ENCODE results near the gene MANSC1.

The MANSC1 gene

DNA sequence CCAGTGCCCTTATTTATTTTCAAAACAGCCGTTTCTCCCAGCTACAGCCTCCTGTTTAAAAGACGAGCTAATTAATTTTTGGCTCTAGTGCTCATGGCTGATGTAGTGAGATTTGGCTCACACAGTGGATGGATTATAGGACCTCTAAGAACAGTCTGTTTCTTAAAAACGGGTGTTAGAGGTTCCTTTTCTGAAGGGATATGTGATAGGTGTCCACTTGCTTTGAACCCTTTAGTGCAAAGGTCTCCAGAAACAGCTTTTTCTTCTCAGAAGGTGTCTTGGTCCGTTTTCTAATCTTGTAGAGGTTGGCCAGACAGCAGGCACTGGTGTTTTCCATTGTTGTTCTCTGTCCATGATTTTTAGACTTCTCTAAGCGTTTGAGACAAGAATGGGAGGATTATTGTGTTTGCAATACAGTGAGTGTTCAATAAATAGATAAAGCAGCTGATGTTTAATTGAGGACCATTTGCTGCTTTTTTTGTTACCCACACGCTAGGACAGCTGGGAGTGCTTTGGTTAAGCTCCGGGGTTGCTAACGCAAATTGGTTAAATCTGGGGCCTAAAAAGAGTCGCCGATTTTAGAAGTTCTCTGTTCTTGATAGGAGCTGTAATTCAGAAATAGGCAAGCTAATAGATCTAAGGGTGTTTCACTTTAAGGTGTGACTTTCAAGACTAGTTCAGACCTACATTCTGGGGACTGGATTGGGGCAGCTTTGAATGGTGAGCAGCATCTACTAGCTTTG, 7.8 kb upstream of the MANSC1 start (continued):
- TF ChIP-seq, protein P1, sequence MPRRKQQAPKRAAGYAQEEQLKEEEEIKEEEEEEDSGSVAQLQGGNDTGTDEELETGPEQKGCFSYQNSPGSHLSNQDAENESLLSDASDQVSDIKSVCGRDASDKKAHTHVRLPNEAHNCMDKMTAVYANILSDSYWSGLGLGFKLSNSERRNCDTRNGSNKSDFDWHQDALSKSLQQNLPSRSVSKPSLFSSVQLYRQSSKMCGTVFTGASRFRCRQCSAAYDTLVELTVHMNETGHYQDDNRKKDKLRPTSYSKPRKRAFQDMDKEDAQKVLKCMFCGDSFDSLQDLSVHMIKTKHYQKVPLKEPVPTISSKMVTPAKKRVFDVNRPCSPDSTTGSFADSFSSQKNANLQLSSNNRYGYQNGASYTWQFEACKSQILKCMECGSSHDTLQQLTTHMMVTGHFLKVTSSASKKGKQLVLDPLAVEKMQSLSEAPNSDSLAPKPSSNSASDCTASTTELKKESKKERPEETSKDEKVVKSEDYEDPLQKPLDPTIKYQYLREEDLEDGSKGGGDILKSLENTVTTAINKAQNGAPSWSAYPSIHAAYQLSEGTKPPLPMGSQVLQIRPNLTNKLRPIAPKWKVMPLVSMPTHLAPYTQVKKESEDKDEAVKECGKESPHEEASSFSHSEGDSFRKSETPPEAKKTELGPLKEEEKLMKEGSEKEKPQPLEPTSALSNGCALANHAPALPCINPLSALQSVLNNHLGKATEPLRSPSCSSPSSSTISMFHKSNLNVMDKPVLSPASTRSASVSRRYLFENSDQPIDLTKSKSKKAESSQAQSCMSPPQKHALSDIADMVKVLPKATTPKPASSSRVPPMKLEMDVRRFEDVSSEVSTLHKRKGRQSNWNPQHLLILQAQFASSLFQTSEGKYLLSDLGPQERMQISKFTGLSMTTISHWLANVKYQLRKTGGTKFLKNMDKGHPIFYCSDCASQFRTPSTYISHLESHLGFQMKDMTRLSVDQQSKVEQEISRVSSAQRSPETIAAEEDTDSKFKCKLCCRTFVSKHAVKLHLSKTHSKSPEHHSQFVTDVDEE (CRISPR knock-in tag; IDR thresholded peaks at IDR 0.05): no peak
- TF ChIP-seq CSDC2 (CRISPR knock-in tag; IDR thresholded peaks at IDR 0.05) (no peak), ZNF565 (CRISPR knock-in tag; conservative IDR thresholded peaks at IDR 0.05; ENCODE audit: low read depth) (no peak), ESRRG (CRISPR knock-in tag; IDR thresholded peaks at IDR 0.05) (no peak)
- TF ChIP-seq, protein P2, sequence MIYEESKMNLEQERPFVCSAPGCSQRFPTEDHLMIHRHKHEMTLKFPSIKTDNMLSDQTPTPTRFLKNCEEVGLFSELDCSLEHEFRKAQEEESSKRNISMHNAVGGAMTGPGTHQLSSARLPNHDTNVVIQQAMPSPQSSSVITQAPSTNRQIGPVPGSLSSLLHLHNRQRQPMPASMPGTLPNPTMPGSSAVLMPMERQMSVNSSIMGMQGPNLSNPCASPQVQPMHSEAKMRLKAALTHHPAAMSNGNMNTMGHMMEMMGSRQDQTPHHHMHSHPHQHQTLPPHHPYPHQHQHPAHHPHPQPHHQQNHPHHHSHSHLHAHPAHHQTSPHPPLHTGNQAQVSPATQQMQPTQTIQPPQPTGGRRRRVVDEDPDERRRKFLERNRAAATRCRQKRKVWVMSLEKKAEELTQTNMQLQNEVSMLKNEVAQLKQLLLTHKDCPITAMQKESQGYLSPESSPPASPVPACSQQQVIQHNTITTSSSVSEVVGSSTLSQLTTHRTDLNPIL (CRISPR knock-in tag; IDR thresholded peaks at IDR 0.05; ENCODE audit: low read depth): no peak

DNA sequence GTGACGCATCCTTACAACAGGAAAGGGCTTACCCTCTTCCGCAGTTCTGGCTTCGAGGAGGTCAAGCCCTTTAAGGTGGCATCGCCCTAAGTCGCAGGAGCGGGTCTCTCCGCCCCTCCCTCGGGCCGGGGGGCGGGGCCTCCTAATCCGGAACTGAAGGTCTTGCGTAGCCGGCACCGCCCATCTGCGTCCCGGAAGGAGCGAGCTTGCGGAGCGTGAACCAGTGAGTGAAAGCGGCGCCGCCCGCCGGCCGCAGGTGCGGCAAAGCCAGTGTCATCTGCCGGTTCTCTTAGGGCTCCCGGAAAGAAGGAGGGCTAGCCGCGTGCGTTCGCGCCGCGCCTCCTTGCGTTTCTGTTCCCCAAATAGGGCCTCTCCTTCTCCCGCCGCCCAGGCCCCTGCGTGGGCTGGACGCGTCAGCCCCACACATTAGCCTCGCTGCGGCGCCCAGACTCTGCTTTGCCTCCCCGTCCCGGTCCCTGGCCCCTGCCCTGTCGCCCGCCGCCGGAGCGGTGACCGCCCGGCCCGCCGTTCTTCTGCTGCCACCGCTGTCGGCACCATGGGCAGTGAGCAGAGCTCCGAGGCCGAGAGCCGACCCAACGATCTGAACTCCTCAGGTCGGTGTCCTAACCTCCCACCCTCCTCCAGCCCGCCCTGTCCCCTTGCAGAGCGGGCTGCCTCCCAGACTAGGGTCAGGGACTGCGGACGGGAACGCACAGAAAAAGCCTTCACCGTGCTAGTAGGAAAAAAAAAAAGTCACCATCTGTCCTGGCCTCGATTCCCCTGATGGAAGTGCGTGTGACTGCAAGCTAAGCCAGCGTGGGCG, 7.1 kb upstream of the MANSC1 start, which contains the start of gene BORCS5:
BORCS5 (plus strand) TSS at position 183 of the 823 bp plus-strand sequence; CDS start at position 557, 374 bp downstream.
- TF ChIP-seq OSR1 (CRISPR knock-in tag; IDR thresholded peaks at IDR 0.05): no peak
- TF ChIP-seq ESRRG (CRISPR knock-in tag; IDR thresholded peaks at IDR 0.05): no peak
- TF ChIP-seq, protein P3, sequence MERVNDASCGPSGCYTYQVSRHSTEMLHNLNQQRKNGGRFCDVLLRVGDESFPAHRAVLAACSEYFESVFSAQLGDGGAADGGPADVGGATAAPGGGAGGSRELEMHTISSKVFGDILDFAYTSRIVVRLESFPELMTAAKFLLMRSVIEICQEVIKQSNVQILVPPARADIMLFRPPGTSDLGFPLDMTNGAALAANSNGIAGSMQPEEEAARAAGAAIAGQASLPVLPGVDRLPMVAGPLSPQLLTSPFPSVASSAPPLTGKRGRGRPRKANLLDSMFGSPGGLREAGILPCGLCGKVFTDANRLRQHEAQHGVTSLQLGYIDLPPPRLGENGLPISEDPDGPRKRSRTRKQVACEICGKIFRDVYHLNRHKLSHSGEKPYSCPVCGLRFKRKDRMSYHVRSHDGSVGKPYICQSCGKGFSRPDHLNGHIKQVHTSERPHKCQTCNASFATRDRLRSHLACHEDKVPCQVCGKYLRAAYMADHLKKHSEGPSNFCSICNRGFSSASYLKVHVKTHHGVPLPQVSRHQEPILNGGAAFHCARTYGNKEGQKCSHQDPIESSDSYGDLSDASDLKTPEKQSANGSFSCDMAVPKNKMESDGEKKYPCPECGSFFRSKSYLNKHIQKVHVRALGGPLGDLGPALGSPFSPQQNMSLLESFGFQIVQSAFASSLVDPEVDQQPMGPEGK (CRISPR knock-in tag; IDR thresholded peaks at IDR 0.05; ENCODE audit: borderline replicate concordance): no peak
- TF ChIP-seq ZNF565 (CRISPR knock-in tag; conservative IDR thresholded peaks at IDR 0.05; ENCODE audit: low read depth): no peak
- peak; percentile 97 for ATAC-seq

DNA sequence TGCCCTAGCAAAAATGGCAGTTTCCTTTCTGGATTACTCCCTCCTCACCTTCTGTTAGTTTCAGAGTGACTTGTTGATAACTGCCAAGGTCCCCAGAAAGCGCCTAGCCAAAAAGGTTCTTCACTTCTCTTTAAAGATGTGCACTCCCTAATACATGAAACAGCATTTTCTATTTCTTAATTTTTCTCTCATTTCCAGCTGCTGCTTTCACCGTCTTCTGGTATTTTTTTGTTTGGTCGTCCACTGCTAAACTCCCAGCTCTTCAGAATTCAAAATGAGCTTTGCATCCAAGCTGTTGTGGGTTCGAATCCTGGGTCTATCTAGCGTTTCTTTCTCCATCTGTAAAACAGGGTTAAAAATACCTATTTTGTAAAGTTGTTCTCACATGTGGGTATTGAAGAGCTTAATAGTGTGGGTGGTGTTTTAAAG, 6.4 kb upstream of the MANSC1 start:
- TF ChIP-seq, protein P4, sequence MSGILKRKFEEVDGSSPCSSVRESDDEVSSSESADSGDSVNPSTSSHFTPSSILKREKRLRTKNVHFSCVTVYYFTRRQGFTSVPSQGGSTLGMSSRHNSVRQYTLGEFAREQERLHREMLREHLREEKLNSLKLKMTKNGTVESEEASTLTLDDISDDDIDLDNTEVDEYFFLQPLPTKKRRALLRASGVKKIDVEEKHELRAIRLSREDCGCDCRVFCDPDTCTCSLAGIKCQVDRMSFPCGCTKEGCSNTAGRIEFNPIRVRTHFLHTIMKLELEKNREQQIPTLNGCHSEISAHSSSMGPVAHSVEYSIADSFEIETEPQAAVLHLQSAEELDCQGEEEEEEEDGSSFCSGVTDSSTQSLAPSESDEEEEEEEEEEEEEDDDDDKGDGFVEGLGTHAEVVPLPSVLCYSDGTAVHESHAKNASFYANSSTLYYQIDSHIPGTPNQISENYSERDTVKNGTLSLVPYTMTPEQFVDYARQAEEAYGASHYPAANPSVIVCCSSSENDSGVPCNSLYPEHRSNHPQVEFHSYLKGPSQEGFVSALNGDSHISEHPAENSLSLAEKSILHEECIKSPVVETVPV (CRISPR knock-in tag; IDR thresholded peaks at IDR 0.05): no peak
- TF ChIP-seq ISL1 (CRISPR knock-in tag; IDR thresholded peaks at IDR 0.05) (no peak), OSR1 (CRISPR knock-in tag; IDR thresholded peaks at IDR 0.05) (no peak)
- ATAC-seq: no peak

DNA sequence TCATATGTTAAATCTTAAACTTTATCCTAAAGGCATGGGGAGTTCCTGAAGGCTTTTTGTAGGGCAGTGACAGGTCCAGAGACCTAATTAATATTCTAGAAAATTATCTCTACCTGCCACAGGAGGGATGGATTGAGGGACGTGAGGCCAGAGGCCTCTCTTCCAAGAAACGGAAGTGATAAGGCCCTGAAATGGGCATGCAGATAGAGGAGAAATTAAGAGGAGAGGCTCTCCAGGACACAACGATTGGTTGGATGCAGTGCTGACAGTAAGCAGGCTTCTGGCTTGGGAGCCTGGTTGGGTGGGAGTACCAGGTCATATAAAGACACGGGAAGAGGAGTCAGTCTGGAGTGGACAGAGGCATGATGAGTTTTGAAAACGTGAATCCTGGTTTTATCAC, 3.8 kb upstream of the MANSC1 start:
- no peak for ATAC-seq
- TF ChIP-seq TCF4 (CRISPR knock-in tag; IDR thresholded peaks at IDR 0.05; ENCODE audit: borderline replicate concordance) (no peak), ZC3H10 (CRISPR knock-in tag; IDR thresholded peaks at IDR 0.05) (no peak)
- TF ChIP-seq, protein P5, sequence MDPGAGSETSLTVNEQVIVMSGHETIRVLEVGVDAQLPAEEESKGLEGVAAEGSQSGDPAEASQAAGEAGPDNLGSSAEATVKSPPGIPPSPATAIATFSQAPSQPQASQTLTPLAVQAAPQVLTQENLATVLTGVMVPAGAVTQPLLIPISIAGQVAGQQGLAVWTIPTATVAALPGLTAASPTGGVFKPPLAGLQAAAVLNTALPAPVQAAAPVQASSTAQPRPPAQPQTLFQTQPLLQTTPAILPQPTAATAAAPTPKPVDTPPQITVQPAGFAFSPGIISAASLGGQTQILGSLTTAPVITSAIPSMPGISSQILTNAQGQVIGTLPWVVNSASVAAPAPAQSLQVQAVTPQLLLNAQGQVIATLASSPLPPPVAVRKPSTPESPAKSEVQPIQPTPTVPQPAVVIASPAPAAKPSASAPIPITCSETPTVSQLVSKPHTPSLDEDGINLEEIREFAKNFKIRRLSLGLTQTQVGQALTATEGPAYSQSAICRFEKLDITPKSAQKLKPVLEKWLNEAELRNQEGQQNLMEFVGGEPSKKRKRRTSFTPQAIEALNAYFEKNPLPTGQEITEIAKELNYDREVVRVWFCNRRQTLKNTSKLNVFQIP (CRISPR knock-in tag; IDR thresholded peaks at IDR 0.05; ENCODE audit: borderline replicate concordance, low read depth): no peak
- TF ChIP-seq, protein P4 (CRISPR knock-in tag; IDR thresholded peaks at IDR 0.05): no peak
- TF ChIP-seq, protein P1 (CRISPR knock-in tag; IDR thresholded peaks at IDR 0.05): no peak
